NCI-H446 treated with DMSO at 0.1 percent for 48 hours (cell line): ENCODE results near the gene PBRM1.
A peak's percentile ranks its signal among the peaks of the same experiment; 100 is the strongest.
"Not testable (repeated sequence)": the region's sequence is repeated elsewhere in the genome, so short reads cannot be mapped to it uniquely, and the experiment has no call there.

ENCODE experiments used
- DNase-seq: peaks from one replicate; lab custom pipeline; 2025; lab: John Stamatoyannopoulos, UW

PBRM1 gene

GRCh38 chr3:52685709-52686691, at the start of gene PBRM1, which contains the start of gene GNL3:
TSS of gene PBRM1 (minus strand) at chr3:52685913.
TSS of gene GNL3 (plus strand) at chr3:52686032. CDS start at chr3:52686093, 61 bp downstream.
- peak; percentile 81 for DNase-seq

GRCh38 chr3:52733256-52733891, 47.7 kb upstream of the PBRM1 start:
- no peak for DNase-seq

GRCh38 chr3:52731590-52731989, 45.9 kb upstream of the PBRM1 start:
- no peak for DNase-seq

GRCh38 chr3:52730681-52731080, 45.0 kb upstream of the PBRM1 start:
- DNase-seq: no peak

GRCh38 chr3:52728753-52729152, 43.0 kb upstream of the PBRM1 start:
- not testable (repeated sequence) for DNase-seq

GRCh38 chr3:52724511-52724910, 38.8 kb upstream of the PBRM1 start:
- no peak for DNase-seq

GRCh38 chr3:52723935-52724334, 38.2 kb upstream of the PBRM1 start:
- DNase-seq: no peak

GRCh38 chr3:52722491-52722890, 36.8 kb upstream of the PBRM1 start:
- DNase-seq: no peak

- DNase-seq: no peak
Observed at GRCh38 chr3:52721730-52722008, 36.0 kb upstream of the PBRM1 start.

GRCh38 chr3:52721002-52721729, 35.5 kb upstream of the PBRM1 start:
- DNase-seq: no peak

GRCh38 chr3:52719618-52720017, 33.9 kb upstream of the PBRM1 start:
- no peak for DNase-seq

- no peak for DNase-seq
Observed at GRCh38 chr3:52715714-52716305, 30.1 kb upstream of the PBRM1 start.

GRCh38 chr3:52714335-52715302, 28.9 kb upstream of the PBRM1 start:
- DNase-seq: no peak

- no peak for DNase-seq
Observed at GRCh38 chr3:52712291-52713212, 26.8 kb upstream of the PBRM1 start.

- DNase-seq: no peak
Observed at GRCh38 chr3:52710512-52710911, 24.8 kb upstream of the PBRM1 start.

GRCh38 chr3:52707585-52707984, 21.9 kb upstream of the PBRM1 start:
- DNase-seq: no peak

- peak; percentile 40 for DNase-seq
Observed at GRCh38 chr3:52705688-52706686, 20.3 kb upstream of the PBRM1 start, which contains the start of the genes GLT8D1 and SPCS1. TSS of gene GLT8D1 (minus strand) at chr3:52705791. CDS start at chr3:52700460, 5,331 bp downstream. TSS of gene SPCS1 (plus strand) at chr3:52706106. CDS start at chr3:52706247, 141 bp downstream.

- no peak for DNase-seq
Observed at GRCh38 chr3:52705438-52705687, 19.6 kb upstream of the PBRM1 start.
